Measurements from ENCODE around the gene POU3F1.

POU3F1 gene

DNA sequence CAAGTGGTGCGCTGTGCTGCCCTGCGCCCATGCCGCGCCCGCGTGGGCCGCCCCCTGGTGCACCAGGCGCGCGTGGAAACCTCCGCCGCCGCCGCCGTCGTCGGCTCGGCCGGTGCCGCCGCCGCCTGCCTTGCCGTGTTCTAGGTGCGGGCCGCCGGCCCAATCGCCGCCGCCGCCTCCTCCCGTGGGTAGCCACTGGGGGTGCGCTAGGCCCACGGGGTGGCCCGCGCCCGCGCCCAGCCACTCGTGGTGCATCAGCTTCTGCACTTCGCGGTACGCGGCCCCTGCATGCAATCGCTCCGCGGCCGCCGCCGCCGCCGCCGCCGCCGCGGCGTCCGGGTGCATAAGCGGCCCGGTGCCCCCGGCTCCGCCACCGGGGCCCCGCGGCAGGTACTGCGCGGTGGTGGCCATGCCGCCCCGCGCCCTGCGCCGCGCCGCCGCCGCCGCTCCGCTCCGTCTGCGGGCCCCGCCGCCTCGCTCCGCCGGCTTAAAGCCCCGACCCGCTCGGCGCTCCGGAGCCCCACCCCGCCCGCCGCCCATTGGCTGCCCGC is at the start of gene POU3F1:
POU3F1 (minus strand) TSS at position 461 of the 551 bp plus-strand sequence; CDS start at position 411, 50 bp downstream.
- DNase-seq (ENCODE audit: low read depth) = no peak

DNA sequence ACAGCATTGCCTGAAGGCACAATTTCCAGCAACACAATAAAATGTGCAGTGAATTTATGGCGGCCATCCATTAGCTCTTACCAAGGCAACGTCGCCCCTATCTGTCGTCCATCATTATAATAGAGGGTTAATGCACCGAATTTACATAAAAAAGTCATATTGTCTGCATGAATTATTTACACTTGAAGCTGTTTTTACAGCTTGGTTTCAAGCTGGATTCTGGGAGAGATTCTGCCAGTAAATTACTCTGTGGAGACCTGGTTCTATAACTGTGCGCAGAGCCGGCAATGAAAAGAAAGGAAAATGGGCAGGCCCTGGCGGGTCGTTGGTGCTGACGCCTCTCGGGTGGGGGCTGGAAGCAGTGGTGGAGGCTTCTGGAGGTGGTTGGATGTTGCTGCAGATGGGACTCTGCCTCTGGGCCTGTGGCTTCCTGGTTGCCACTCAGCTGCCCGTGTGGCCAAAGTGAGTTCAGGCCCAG is 48.9 kb upstream of the POU3F1 start:
- no peak for DNase-seq (ENCODE audit: low read depth)

DNA sequence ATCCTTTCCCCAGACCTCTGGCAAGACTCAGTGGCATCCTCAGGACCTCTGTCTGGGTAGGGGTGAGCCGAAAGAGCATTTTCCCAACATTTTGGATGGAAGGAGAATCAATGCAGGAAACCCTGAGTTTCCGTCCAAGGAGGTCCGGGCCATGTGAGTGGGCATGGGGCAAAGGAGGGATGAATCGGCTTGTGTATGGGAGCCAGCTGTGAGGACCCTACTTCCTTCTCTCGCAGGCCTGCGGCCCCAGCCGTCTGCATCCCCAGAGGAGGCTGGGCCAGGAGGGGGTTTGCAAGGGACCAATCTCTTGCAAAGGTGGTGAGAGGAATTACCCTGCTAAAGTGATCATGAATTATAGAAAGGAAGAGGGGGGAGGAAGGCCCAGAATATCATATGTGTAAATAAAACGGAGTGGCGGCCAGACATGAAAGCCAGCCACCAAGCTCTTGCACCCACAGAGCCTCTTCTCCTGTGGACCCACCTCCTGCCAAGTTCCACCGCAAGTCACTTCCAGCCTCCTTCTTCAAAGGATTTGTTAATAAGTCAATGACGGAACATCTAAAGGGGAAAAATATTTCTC is 48.2 kb upstream of the POU3F1 start:
- no peak for DNase-seq (ENCODE audit: low read depth)

DNA sequence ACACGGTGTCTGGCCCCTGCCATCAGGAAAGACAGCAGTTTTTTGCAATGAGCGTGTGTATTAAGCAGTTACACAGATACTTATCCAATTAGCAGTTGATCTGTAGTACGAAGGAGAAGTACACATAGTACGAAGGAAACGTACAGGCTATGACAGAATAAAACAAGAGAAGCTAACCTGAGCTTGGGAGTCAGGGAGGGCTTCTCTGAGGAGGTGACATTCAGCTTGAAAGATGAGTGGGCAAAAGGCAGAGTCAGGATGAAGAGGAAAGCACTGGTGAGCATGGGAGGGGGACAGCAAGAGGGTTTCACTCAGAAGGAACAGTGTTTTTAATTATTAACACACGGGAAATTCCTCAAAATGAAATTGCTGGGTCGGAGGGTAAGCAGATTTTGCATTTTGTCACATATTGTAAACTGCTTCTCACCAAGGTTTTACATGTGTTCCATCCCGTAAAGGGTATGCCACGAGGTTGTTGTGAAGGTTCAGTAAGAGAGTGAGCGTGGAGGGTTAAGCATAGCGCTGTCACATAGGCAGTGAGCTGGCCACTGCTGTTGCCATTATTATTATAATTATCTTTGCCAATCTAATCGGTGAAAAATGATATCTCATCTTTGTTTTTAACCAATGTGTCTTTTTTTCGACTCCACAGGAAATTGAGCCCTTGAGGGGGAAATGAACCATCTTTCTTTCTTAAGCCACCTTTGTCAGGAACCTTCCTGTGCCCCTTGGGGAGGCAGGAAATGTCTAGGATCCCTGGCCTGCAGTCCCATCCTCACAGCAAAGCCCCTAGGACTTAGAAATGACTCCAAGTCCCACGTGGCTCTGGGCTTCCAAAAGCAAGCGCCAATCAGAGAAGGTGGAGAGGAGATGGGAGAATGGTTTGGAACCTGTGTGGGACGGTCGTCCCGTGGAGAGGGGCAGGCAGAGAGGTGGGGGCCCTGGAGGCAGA is 47.3 kb upstream of the POU3F1 start:
- DNase-seq (ENCODE audit: low read depth) = no peak

DNA sequence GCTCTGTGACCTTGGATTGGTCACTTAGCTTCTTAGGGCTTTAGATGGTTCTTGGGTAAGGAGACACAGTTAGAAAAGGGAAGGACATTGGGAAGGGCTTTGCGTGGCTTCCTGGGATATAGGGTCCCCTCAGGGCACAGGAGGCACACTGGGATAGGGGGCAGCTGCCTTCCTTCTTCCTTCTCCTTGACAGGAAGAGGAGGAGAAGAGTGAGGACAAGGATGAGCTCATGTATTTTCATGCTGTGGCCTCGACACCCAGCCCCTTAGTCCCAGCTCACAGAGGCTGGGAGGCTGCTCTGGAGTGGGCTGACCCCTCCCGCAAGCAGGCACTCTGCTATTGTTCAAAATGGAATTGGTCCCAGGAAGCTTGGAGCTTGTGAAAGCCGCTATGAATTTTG is 45.7 kb upstream of the POU3F1 start:
- DNase-seq (ENCODE audit: low read depth) = no peak

DNA sequence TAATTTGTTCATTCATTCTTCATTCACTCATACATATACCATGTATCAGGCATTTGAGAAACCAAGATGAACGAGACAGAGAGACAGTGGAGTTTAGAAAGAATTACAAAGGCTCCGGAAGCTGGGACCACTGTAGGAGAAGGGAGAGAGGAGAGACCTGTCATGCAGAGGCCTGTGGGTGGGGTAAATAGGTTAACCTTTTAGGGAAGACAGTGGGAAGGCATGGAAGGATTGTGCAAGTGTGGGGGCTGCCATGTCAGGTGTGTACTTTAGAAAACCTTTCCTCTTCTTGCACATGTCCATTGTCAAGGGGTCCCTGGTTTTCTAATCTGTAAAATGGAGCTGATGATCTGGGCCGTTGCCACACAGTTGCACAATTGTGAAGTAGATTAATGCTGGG is 44.2 kb upstream of the POU3F1 start:
- no peak for DNase-seq (ENCODE audit: low read depth)

DNA sequence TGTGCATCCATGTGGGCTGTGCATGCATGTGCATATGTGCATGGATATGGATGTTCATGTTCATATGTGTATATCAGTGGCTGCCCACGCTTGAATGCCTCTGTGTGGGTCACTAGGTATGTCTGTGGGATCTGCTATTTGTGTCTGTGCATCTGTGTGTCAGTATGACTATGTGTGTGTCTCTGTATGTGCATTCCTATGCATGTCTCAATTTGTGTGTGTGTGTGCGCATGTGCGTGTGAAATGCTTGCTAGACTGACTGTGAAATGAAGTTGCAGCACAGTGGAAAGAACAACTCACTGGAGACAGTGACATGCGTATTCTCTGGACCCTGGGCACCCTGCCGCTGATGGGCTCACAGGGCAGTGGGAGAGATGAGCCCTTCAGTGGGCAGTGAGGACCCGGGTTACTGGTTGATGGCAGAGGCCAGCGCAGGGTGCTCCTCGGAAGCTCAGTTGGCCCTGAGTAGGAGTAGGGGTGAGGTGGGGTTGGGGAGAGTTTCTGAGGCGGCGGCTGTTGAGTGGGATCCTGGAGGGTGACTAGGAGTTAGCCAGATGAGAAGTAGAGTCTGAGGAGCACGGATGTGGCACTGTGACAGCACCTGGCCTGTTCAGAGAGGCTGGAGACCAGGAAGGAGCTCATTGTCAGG is 43.2 kb upstream of the POU3F1 start:
- DNase-seq (ENCODE audit: low read depth) = no peak

DNA sequence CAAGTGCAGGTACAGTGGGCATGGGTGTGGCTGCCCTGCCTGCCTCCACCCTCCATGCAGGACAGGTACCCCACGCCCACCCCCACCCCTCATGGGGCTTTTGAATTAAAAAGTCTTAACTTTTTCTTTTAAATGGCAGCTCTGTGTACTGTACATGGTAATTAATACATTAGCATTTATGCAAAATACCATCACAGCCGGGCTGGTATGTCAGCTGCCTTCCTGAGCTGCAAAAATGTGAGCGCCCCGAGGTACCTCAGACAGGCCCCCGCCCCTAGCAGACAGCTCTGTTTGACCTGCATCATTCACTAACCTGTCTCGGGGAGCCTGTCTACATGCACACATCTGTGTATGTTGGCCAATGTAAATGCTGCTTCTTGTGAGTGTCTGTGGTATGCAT is 42.2 kb upstream of the POU3F1 start:
- no peak for DNase-seq (ENCODE audit: low read depth)

DNA sequence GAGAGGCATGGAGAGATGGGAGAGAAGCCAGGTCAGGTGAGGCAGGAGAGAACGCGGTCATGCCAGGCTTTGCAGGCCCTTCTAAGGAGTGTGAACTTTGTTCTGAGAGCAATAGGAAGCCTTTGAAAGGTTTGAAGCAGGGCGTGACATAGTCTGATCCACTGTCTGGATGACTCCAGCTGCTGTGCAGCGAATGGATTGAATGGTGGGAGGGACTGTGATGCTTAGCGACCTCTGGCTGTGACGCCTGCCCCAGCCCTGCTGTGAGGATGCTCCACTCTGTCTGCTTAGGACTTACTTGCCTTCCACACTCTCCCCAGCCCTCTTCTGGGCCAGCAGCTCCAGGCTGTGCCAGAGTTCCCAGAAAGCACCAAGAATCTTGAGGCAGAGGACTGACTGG is 41.8 kb upstream of the POU3F1 start:
- DNase-seq (ENCODE audit: low read depth) = no peak

DNA sequence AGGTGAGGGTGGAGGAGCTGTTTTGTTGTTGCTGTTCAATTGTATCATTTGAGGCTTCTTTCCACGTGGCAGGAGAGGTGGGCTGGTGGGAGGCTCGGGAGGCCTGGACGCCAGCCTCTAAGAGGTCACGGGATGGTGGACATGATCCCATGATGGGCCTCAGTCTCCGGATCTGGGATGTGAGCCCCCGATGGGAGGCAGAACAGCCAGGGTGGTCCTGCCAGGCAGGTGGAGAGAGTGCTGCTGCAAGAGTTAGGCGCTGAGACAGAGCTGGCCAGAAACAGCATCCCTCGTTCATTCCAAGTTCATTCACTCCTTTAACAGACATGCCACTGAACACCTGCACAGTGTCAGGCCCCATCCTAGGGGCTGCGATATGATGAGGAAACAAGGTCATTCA is 41.1 kb upstream of the POU3F1 start:
- DNase-seq (ENCODE audit: low read depth) = no peak

DNA sequence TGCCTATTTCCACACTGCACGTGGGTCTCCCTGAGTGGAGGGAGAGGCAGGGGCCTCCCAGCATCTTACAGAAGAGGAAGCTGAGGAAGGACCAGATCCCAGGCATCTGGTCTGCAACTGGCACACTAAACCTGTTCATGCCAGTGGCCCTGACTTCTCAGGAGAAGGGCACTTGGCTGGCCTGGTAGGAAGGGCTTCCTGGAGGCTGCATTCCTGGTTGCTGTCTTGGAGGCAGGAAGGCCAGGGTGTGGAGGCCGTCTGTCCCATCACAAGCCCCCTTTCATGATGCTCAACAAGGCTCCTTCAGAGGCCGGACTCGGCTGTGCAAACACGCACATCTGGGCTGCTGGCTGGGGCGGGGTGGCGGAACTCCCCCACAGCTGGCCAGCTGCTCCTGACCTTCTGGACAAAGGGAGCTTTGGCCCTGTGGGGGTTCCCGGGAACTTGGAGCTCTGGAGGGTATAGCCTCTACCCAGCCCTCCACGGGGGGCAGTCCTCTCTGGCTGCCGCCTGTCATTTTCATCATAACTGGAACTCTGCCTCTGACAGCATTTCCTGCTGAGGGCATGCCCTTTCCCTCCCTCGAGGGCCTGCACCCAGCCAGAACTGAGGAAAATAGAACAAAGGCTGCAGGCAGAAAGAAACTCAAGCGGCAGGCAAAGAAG is 39.2 kb upstream of the POU3F1 start:
- DNase-seq (ENCODE audit: low read depth) = no peak

DNA sequence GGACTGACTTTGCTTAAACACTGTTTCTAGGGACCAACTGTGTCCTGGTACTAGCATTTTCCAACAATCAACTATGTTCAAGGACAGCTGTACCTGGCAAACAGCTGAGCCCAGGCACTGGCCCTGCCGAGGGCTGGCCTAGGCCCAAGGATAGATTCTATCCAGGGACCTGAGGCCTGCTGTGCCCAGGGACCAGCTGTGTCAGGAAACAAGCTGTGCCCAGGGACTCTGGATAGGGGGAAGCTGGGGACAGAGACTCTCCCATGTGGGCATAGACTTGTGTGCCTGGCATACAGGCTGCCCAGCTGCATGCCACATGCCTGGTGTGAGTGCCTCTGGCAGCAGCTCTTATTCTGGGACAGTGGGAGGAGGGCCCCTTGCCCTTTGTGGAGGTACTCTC is 38.1 kb upstream of the POU3F1 start:
- no peak for DNase-seq (ENCODE audit: low read depth)

DNA sequence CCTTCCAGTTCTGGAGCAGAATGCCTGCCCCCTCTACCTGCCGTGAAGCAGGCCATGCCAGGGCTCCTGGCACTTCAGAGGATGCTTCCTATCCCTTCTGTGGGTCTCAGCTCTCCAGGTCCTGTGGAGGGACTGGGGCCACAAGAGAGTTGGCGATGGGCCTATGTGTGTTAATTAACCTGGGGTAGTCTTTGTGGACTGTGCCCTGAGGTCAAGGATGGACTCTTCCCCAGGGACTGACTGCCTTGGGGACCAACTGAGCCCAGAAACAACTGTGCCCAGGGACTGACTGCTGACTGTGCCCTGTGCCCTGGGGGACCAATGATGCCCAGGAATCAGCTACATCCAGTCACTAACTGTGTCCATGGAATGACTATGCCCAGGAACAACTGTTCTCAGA is 37.5 kb upstream of the POU3F1 start:
- no peak for DNase-seq (ENCODE audit: low read depth)

DNA sequence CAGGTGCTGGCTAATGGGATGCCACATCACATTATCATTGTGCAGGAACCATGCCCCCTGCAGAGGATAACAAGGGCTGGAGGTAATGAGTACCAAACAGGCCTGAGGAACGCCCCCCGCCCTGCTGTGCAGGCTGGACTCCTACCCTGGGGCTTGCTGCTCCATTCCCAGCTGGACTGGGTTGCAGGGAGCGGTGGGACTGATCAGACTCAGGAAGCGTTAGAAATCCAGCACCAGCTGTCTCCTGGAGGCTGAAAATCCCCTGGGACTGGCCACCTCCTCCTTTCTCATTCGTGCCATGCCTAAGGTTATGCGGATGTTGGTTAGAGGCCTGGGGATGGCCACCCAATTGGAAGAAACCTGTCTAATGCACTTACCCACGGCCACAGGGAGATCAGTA is 36.9 kb upstream of the POU3F1 start:
- DNase-seq (ENCODE audit: low read depth) = no peak

DNA sequence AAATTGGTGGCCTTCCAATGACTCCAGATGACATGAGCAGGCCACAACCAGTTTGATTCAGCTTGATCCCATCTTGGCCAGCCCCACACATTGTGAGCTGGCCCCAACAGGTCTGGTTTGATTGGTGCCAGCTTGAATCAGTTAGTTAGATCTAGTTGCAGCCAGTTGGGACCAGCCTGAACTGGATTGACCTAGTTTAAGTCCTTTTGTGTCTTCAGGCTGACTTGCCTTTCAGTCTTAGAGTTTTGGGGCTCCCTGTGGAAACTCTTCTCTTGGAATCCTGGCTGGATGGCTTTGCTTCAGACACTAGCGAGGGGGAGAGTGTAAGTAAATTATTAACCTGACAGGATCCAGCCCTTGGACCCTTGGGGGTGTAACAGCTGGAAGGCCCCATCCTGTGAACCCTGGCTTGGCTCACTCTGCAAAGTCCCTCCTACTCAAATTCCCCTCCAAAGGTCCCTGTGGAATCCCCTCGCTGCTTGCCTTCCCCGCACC is 36.2 kb upstream of the POU3F1 start:
- no peak for DNase-seq (ENCODE audit: low read depth)

DNA sequence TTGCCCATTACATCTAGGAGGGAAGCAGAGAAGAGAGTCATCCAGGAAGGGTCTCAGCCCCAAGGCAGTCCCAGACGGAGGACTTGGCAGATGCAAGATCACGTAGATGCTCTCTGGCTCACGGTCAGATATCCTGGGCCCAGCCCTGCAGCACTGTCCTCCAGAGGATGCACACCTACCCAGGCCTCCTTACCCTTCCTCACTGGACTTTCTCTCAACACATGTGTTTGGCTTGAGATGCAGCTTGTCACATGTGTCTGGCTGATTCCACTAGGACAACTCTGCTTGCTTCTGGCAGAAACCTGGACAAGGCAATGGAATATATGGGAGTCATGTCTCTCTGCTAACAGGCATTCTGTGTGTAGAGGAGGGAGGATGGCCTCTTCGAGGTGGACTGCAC is 32.4 kb upstream of the POU3F1 start:
- no peak for DNase-seq (ENCODE audit: low read depth)

DNA sequence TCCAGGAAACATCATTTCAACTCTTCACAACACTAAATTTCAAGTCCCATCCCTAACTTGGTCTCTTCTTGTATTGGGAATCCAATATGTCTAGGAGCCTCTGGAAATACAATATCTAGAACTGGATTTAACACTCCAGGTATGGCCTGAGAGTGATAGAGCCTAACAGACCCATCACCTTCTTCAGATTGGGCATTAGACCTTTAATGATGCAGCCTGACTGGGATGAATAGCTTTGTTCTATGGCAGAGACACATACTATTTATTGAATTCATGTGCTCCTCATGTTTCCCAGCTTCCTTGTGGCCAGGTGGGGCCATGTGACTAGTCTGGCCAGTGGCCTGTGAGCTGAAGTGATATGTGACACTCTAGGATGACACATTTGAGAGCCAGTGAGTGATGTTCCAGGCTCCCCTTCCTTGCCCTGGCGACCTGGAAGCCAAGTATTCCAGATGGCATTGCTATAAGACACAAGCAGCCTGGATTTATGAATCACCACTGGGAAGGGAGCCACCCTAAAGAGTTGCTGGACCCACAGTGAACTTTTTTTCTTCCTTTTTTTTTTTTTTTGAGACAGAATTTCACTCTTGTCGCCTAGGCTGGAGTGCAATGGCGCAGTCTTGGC is 31.0 kb upstream of the POU3F1 start:
- DNase-seq (ENCODE audit: low read depth) = no peak

DNA sequence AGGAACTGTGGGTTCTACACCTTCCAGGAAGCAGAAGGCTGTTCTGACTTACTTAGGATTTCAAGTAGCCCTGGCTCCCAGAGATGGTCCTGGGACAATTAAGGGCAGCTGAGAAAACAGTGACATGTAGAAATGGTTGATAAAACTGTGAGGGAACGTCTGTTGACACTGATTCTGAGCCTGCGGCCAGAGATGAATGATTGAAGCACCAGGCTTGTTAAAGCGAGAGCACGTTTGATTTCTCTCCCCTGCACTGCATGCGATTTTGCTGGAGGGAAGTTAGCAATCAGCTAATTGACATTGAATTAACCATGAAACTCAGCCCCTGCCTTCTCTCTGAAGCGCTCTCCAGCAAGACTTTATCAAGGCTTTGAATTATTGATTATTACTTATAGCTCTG is 29.9 kb upstream of the POU3F1 start:
- no peak for DNase-seq (ENCODE audit: low read depth)

DNA sequence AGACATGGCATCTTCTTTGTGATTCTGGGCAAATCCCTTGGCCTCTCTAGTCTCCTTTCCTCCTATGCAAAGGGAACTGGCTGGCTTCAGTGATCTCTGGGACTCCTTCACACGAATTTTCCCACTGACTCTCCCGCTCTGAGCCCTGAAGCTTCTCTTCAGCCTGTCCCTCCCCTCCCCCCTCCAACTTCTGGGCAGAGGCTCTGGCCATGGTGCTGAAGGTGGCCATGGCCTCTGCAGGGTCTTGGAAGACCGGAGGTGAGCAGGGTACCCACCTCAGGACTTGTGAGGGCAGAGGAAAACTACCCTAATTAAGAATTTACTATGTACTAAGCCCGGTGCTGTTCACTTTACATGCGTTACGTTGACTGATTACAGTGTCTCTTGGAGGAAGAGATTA is 29.4 kb upstream of the POU3F1 start:
- DNase-seq (ENCODE audit: low read depth) = no peak

DNA sequence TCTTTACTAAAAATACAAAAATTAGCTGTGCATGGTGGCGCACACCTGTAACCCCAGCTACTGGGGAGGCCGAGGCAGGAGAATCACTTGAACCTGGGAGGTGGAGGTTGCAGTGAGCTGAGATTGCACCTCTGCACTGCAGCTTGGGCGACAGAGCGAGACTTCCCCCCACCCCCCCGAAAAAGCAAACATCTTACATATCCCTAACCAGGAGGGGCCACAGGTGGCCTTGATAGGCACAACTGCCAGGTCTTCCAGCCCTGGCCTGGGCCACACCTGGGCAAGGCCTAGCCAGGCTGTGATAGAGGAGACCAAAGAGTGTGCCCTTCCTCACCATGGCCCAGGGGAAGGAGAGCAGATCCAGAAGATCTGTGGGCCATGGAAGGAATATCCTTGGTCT is 28.6 kb upstream of the POU3F1 start:
- no peak for DNase-seq (ENCODE audit: low read depth)

DNA sequence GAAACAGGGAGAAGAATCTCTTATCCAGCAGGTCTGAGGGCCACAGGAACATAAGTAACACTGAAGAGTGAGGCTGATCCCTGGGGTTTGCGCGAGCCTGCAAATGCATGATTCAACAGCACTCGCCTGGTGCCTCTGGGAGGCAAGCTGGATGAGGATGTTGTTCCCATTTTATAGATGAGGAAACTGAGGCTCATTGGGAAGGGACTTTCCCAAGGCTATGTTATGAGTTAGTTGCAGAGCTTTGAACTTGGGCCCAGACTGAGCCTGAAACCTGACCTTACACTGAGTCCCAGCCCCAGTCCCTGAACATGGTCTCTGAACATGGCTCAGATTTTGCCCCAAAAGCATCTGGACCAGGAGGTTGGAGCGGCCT is 27.7 kb upstream of the POU3F1 start:
- no peak for DNase-seq (ENCODE audit: low read depth)

All from fibroblast of the conjunctiva (primary cell).